Non-pigmented ciliary epithelial cell (primary cell): ENCODE measurements around the gene ST7.

ENCODE experiments used
- DNase-seq: peaks from one replicate; pipeline ENCODE4 v3.0.0-alpha.2; 2010; ENCODE audit warnings: low read depth

ST7 gene

DNA sequence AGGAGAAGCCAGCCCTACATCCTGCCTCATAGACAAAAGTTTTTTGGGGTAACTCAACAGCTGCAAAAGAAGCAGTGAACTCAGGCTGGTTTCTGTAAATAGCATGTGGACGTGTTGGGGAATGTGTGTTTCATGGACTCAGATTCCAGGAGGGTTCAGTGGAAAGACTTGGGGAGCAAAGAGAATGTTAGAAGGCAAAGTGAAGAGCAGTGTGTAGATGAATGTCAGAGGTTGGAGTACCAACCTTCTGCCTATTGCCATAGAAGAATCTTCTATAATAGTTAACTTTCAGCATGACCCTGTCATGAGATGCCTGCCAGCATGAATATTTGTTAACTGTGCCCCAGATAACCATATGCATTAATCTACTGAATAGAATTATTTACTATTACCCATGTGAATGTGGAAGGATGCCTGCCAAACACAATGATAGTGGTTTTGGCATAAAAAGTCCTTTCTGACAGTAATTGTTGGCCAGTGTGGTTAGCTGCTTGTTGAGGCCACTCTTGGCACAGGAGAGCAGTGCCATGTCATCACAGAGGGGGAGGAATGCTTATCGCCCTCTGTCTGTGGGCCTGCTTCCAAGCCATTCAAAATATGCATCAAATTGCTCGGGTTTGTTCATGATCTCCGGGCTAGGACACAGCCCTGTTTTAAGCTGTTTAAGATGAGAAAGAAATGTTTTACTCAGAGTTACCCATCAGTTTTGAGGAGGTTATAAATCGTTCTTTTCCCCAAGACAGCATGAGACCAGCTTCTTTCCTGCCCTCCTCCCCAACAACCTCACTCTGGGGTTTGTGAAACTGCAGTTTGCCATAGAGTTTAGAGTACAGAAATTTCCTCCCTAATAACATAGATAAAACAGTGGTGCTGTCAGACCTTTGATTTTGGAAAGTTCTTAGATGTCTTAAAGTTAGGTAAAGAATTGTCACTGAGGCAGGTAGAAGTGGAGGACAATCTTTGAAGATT, 204.2 kb downstream of the ST7 start:
- DNase-seq, result peak; percentile 60

DNA sequence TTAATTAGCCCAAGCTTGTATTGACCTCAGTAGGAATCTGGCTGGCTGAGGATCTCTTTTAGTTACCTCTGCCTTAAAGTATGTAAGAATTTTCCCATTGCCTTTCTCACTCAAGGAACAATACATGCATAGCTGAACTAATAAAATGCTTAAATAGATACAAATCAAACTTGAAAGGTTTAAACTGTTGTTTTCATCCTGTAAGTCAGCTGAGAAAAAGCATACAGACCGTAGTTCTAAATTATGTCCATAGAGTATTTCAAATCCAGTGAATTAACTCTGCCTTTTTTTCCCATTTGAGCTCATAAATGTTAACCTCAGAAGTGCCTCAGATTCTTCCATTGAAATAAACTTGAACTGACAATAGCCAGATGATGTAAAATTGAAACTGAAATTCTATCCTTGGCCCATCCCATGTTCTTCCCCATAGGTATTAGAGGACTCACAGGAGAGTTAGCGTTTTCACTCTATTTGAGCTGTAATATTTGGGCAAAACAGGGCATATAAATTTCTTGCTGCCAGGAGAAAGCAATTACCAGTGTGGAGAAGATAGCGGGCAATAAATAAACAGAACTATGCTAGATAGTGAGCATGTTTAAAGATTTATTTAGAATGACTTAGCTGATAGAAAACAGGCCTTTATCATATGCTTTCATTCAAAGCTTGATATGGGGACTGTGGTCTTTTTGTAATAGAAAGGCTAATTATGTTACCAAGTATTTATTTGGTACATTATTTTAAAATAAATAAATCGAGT, 205.8 kb downstream of the ST7 start:
- DNase-seq, result no peak

DNA sequence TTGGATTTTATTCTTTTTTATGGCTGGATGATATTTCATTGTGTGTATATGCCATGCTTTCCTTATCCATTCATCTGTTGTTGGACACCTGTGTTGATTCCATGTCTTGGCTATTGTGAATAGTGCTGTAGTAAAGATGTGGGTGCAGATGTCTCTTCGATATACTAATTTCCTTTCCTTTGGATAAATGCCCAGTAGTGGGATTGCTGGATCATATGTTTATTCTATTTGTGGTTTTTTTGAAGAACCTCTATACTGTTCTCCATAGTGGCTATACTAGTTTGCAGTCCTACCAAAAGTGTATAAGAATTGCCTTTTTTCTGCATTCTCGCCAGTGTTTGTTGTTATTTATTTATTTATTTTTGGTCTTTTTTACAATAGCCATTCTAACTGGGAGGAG, 209.8 kb downstream of the ST7 start:
- no peak for DNase-seq

DNA sequence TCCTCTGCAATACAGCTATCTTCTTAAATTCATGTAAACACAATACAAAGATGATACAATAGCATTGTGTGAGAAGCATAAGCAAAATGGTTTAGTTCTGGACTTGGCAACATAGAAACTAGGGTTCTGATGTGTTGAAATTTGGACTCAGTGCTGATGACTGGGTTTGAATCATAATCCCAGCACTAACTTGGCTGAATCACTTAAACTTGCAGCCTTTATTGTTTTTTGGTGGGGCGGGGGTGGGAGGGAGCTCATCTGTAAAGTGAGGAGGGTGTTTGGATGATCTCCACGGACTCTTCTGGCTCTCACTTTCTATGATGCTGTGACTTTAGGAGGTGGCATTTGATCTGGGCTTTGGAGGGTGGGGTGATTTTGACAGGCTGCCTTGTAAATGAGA, 211.3 kb downstream of the ST7 start:
- no peak for DNase-seq

DNA sequence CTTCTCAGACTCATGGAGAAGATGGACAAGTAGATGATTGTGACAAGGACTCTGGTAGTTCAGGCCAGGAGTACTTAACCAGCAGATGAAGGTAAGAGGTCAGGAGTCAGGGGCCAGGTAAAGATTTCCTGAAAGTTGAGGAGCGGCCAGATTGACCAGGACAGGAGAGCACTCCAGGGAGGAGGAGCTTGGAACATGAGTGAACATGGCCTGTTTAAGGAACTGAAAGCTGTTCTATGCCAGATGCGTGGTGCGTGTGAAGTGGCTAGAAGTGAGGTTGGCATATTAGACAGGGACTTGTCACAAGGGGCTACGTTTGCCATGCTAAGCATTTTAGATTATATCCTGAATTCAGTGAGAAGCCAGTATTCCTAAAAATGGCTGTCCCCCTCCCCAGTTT, 212.4 kb downstream of the ST7 start:
- no peak for DNase-seq

DNA sequence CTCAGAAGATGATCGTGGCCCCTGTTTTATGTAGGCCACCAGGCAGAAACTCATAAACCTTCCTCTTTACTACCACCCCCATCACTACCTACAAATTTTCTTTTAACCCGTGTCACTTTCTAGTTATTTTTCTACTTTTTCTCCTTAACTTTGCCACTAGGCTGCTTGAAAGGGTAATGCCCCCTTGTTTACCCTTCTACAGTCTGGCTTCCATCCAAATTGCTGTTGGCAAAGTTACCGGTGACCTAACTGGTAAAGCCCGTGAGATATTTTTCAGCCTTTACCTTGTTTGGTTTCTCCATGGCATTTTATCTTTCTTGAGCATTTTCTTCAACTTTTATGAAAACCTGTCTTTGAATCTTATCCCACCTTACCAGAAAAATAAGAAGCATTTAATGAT, 216.6 kb downstream of the ST7 start:
- no peak for DNase-seq

DNA sequence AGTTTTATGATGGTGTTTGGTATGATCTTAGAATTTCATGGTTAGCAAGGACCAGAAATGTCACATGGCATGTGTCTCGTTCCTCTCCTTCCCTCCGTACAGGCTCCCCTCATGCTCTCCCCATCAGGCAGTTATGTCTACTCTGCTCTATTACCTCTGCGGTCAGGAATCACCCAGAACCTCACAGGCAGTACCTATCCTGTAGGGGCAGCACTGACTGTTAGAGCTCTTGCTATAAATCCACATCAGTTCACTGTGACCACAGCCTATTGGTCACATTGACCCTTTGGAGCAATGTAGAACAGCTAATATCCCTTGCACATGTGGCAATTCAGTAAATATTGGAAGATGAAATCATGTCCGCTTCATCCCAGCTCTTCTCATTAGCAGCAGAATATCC, 217.8 kb downstream of the ST7 start:
- DNase-seq, result no peak

DNA sequence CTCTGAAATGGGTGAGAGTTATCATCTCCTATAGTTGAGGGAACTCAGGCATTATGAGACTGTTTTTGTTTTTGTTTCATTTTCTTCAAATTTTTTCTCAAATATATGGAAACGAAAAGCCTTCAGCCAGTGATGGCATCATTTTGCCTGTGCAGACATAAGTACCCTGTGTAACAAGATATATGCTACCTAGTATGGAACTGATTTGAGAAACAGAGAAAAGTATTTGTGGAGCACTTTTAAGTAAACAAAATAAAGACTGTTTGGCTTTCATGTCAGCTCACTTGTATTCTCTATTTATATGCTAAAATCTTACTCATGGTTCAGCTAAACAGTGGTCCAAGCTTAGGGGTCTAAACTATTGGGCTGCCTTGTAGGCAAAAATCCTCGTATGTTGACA, 219.0 kb downstream of the ST7 start:
- no peak for DNase-seq

DNA sequence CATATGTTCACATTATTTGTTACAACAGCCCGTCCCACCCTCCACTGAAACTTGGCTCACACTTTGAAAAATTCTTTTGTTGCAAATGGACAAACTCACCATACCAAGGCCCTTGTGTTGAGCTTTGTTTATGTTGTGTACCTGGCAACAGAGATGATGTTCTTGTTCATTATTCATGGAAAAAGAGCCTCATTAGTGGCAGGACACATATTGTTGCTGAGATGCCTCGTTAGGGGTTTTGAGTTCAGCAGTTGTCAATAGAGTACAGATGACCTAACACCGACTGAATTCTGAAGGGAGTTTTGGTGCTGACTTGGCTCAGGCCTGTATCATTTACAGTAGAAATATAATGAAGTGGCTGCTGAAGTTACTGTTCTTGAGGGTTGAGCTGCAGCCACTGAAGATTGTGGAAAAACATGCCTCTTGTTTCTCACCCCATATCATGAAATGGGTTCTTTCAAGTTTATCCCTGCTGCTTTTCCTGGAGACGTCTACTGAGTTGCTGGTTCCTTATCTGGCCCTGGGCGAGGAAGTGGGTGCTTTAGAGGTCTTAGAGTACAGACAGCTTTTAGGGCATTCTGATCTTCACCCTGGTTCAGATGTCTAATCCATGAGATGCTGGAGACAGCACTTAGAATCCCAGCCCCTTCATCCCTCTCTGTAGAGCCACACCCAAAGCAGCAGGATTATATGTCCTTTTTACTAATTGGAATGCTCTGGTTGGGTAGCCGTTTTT, 219.9 kb downstream of the ST7 start:
- DNase-seq, result no peak

DNA sequence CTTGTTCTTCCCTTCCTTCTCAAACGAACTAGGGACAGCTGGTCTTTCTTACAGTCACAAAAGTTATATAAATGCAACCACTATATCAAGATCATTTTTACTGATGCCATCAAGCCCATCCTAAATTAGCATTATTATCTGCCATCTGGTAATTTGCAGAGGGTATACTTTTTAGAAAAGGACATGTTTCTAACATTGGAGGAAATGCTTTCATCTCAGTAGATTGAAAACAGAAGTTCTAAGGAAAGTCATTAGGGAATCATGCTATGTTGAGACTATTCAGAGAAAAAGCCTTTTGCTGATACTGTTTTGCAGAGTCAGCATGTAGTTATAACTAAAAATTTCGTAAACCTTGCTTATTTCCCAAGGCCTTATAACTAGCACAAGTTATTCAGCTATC, 222.9 kb downstream of the ST7 start:
- no peak for DNase-seq

DNA sequence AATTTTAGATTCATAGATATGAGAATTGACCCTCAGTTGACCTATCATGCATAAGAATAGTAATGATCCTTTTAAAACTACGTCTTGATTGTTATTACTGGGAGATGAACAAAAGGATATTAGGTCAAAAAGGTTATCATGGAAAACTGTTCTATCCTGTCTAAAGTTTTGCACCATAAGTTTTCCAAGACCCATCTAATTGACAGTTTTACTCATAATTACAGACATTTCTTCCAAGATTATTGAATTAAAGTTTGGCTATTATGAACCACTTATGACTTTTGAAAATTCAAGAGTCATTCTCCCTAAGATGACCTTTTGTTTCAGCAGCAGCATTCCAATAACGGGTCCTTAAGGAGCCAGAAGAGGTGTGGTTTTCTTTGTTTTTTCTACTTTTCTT, 225.3 kb downstream of the ST7 start:
- no peak for DNase-seq

DNA sequence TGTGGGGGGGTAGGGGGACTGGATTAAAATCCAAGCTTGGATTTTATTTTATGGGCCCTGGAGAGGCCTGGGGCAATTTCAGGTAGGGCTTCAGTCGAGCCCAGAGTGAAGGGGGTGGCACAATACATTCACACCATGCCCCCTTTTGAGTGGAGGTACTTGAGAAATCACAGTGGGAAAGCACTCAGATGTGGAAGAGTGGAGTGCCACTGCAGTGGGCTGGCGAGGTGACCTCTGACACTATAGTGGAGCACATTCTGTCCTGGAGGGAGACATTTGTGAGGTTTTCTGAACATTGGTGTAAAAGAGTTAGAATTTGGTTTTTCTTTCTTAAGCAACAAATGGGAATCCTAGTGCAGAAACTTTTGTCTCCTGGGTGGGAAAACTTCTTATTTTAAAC, 226.4 kb downstream of the ST7 start:
- DNase-seq, result no peak

DNA sequence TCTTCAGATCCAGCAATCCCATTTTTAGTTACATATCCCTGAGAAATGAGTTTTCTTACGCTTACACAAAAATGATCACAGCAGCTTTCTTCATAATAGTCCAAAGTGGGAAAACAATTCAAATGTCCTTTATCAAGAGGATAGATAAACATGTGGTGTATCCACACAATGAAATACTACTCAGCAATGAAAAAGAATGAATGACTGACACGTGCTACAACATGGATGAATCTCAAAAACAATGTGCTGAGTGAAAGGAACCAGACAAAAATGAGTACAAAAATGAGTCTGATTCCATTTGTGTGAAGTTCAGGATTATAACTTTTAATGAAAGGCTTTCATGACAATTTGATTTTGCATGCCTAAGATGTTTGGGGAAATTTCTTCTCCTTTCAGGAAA, 230.4 kb downstream of the ST7 start:
- no peak for DNase-seq

DNA sequence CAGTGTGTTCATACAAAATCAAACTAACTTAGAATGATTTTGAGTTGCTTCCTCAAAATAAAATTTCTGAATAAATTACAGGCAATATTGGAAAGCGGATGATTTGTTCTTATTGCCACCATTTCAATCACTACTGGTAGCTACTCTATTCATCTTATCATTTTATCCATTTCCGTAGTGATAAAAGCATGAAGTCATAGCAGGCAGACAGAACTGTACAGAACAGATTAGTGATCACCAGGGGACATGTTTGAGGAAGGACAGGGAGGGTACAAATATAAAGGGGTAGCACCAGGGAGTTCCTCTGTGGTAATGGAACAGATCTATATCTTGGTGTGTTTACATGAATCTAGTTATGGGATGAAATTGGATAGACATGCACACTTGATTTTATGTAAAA, 231.1 kb downstream of the ST7 start:
- DNase-seq, result no peak

DNA sequence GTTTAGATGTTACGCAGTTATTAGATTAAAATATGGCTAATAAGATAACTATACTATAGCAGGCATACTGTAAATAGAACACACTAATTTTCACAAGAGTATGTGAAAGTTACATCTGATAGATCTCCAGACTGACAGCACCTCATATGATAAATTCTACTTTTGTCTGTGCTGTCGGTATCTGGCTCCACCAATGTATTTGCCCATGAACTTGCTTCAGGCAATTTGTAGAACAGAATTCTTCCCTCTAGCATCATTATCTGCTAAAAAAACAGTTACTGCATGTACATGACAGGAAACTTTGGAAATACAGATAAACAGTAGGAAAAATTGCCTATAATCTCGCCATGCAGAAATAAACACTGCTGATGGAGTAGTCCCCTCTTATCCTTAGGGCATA, 231.8 kb downstream of the ST7 start:
- no peak for DNase-seq

DNA sequence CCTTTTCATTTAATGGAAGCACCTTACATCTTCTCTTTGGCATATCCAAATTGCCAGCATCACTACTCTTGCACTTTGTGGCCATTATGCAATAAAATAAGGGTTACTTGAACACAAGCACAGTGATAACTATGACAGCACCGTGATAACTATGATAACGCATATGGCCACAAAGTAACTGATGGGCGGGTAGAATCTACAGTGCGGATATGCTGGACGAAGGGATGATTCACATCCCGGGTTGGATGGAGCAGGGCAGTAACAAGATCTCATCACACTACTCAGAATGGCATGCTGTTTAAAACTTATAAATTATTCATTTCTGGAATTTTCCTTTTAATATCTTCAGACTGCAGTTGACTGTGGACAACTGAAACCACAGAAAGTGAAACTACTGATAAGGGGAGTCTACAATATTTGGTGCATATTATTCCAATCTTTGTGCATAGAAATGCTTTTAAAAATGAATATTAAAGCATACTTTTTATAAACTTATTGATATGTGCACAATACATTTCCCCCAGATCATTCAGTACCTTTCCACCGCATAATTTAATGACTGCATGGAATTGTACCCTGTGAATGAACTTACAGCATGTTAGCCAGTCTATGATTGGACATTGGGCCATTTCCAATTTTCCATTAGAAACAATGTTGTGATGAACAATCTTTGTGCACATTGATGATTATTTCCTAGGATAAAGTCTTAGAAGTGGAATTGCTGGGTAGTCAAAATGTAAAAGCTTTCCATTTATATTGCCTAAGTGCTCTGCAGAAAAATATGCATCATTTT, 233.1 kb downstream of the ST7 start:
- peak; percentile 56 for DNase-seq

DNA sequence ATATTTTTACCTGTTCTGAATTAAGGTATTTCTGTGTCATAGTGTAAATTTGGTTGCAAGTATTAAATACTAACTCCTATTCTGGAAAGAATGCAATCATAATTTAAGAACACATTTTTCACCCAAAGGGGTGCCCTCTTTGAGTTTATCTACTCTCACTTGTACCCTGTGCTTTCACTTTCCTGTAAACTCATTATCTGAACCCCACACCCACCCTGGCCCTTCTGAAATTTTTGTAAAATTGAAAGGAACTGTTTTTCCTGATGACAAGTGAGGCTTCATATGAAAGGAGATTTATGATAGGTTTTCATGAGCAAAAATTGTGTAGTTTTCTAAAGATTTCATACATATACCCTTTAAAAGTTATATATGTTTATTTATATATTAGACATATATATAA, 235.1 kb downstream of the ST7 start:
- no peak for DNase-seq

DNA sequence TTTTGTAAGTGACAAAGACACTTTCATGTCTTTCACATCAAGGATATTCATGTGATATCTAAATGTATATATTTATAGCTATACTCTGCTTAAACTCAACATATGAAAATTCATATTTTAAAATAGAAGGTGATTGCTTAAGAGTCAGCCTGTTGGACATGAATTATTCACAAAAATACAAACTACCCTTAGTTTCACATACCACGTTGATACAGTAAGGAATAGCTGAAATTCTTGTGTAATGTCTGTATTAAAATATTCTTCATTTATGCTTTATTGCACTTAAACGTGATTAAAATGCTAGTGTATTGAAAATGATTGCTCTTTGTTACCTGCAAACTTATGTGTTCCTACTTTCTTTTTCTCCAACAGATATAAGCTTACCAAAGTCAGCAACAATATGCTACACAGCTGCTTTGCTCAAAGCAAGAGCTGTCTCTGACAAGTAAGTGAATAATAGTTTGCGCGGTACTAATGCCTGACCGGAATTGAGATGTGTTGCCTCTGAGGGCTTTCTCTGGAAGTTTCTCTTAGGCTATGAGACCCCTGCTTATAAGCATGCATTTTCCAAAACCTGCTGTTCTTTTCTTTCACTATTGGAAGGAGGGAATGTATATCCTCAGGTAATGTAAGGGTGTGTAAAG, 235.8 kb downstream of the ST7 start:
- no peak for DNase-seq

DNA sequence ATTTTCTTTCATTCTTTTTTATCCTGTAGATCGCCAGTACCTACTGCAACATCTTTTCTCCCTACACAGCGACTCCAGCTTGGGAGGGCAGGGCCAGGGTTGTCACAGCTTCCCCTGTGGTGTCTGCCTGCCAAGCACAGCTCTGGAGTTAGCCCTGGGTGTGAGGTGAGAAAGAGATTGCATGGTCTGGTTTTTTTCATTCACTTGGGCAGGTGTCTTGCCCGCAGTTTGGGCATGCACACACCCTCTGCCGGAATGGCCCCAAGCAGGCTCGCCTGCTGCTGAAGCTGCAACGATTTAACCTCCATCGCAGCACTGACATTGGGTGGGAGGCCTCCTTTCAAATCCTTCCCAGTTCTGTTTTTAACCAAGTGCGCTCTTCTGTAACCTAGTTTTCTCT, 236.8 kb downstream of the ST7 start:
- no peak for DNase-seq

DNA sequence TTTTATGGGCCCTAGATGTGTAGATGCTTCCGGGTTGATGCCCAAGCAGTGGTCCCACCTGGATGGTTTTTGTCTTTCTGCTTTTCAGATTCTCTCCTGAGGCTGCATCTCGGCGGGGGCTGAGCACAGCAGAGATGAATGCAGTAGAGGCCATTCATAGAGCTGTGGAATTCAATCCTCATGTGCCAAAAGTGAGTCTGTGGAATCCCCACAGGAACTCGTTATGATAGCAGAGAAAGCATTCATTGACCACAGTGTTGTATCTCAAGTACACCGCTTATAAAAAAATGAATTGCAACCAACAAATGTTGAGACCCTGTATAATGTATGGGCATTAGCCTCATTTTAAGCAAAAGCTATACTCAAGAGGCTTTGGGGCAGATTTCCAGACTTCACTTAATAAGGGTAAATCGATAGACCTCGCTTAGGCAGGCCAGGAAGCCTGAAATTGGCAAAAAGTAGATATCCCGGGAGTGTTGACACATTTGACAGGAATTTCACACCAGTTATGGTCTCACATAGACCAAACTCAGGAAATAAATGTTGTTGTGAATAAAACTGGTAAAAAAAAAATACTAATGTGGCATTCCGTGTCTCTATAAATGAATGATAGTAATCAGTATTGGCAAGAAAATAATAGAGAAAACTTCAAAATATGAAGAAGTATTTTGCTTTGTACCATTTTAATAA, 237.6 kb downstream of the ST7 start:
- DNase-seq, result no peak

DNA sequence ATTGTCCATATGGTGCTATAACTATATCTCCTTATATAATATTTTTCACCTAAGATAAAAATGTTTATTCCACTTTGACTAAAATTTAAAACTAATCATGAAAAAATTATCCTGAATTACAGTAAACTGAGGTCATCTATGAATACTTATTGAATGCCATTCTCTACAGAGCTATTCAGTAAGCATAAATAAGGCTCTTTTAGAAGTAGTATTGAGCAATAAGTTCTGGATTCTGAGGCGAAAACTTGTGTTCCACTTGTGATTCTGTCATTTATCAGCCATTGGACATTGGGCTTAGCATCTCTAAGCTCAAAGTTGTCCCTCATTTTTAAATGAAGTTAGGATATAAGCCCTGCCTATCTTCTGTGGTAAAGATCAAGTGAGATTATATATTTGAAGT, 238.8 kb downstream of the ST7 start:
- DNase-seq, result no peak
